ENCODE measurements around the gene ANKDD1A. TPM values are rescaled to one million over a fixed set of nuclear protein-coding genes. Genes with fewer than 3 reads are reported as not detected.

ANKDD1A gene
- total RNA-seq, 2 donors from 2014 or later: 17.1 to 25.1 TPM

- peak; percentile 53 for DNase-seq (ENCODE audit: low spot score)
- intact Hi-C loops (cut with DNase I): no loop called here
Observed at GRCh38 chr15:64912379-64913325, 950 bp downstream of the ANKDD1A start.

GRCh38 chr15:64915518-64916227 is 4.0 kb downstream of the ANKDD1A start:
- DNase-seq (ENCODE audit: low spot score): peak; percentile 74
- intact Hi-C loops (cut with DNase I): no loop called here

GRCh38 chr15:64916365-64916764 is 4.7 kb downstream of the ANKDD1A start:
- intact Hi-C loops (cut with DNase I): no loop called here
- no peak for DNase-seq (ENCODE audit: low spot score)

- intact Hi-C loops (cut with DNase I): no loop called here
- DNase-seq (ENCODE audit: low spot score): no peak
Observed at GRCh38 chr15:64917211-64917610, 5.5 kb downstream of the ANKDD1A start.

- DNase-seq (ENCODE audit: low spot score): no peak
- intact Hi-C loops (cut with DNase I): no loop called here
Observed at GRCh38 chr15:64919721-64920120, 8.0 kb downstream of the ANKDD1A start.

GRCh38 chr15:64921711-64922110 is 10.0 kb downstream of the ANKDD1A start:
- no peak for DNase-seq (ENCODE audit: low spot score)
- intact Hi-C loops (cut with DNase I): no loop called here

- DNase-seq (ENCODE audit: low spot score): no peak
Observed at GRCh38 chr15:64923546-64923945, 11.8 kb downstream of the ANKDD1A start.

GRCh38 chr15:64925335-64926330 is 13.9 kb downstream of the ANKDD1A start:
- intact Hi-C loops (cut with DNase I): no loop called here
- no peak for DNase-seq (ENCODE audit: low spot score)

More at GRCh38 chr15:64923546-64923945, 11.8 kb downstream of the ANKDD1A start:
- intact Hi-C loops (cut with DNase I): no loop called here

GRCh38 chr15:64926661-64927060 is 15.0 kb downstream of the ANKDD1A start:
- intact Hi-C loops (cut with DNase I): no loop called here

GRCh38 chr15:64928626-64929220 is 17.0 kb downstream of the ANKDD1A start:
- intact Hi-C loops (cut with DNase I): no loop called here
- DNase-seq (ENCODE audit: low spot score): no peak

More at GRCh38 chr15:64926661-64927060, 15.0 kb downstream of the ANKDD1A start:
- DNase-seq (ENCODE audit: low spot score): no peak

GRCh38 chr15:64930019-64930652 is 18.4 kb downstream of the ANKDD1A start:
- intact Hi-C loops (cut with DNase I): no loop called here
- no peak for DNase-seq (ENCODE audit: low spot score)

- intact Hi-C loops (cut with DNase I): no loop called here
- no peak for DNase-seq (ENCODE audit: low spot score)
Observed at GRCh38 chr15:64930778-64931371, 19.2 kb downstream of the ANKDD1A start.

GRCh38 chr15:64931381-64931780 is 19.7 kb downstream of the ANKDD1A start:
- DNase-seq (ENCODE audit: low spot score): no peak
- intact Hi-C loops (cut with DNase I): no loop called here

GRCh38 chr15:64934023-64934422 is 22.3 kb downstream of the ANKDD1A start:
- intact Hi-C loops (cut with DNase I): no loop called here
- no peak for DNase-seq (ENCODE audit: low spot score)

- intact Hi-C loops (cut with DNase I): no loop called here
- no peak for DNase-seq (ENCODE audit: low spot score)
Observed at GRCh38 chr15:64938192-64938591, 26.5 kb downstream of the ANKDD1A start.

GRCh38 chr15:64942356-64942755 is 30.7 kb downstream of the ANKDD1A start:
- DNase-seq (ENCODE audit: low spot score): no peak

GRCh38 chr15:64943512-64944225 is 32.0 kb downstream of the ANKDD1A start:
- intact Hi-C loops (cut with DNase I): no loop called here
- no peak for DNase-seq (ENCODE audit: low spot score)

More at GRCh38 chr15:64942356-64942755, 30.7 kb downstream of the ANKDD1A start:
- intact Hi-C loops (cut with DNase I): no loop called here
